ENCODE data around the gene STK32B. TPM values are rescaled to one million over a fixed set of nuclear protein-coding genes. Genes with fewer than 3 reads are reported as not detected.
"Not testable (repeated sequence)": the region's sequence is repeated elsewhere in the genome, so short reads cannot be mapped to it uniquely, and the experiment has no call there.

STK32B gene
- total RNA-seq, 1 donor from 2014 or later, result 25.9 TPM

GRCh38 chr4:5211282-5211839 lies 160.1 kb downstream of the STK32B start:
- no peak for DNase-seq

GRCh38 chr4:5212255-5213013 lies 161.2 kb downstream of the STK32B start:
- DNase-seq, result no peak

GRCh38 chr4:5213087-5213595 lies 161.9 kb downstream of the STK32B start:
- no peak for DNase-seq

GRCh38 chr4:5215321-5215720 lies 164.0 kb downstream of the STK32B start:
- DNase-seq, result no peak

- no peak for DNase-seq
Measured at GRCh38 chr4:5217421-5217820, 166.1 kb downstream of the STK32B start.

GRCh38 chr4:5218376-5219069 lies 167.2 kb downstream of the STK32B start:
- no peak for DNase-seq

- DNase-seq, result no peak
Measured at GRCh38 chr4:5220028-5220427, 168.7 kb downstream of the STK32B start.

GRCh38 chr4:5222047-5222446 lies 170.8 kb downstream of the STK32B start:
- DNase-seq, result no peak

- DNase-seq, result no peak
Measured at GRCh38 chr4:5222951-5223350, 171.7 kb downstream of the STK32B start.

GRCh38 chr4:5224340-5224739 lies 173.1 kb downstream of the STK32B start:
- DNase-seq, result no peak

- no peak for DNase-seq
Measured at GRCh38 chr4:5232549-5232948, 181.3 kb downstream of the STK32B start.

- no peak for DNase-seq
Measured at GRCh38 chr4:5237086-5237660, 185.9 kb downstream of the STK32B start.

GRCh38 chr4:5238173-5238572 lies 186.9 kb downstream of the STK32B start:
- DNase-seq, result no peak

- DNase-seq, result not testable (repeated sequence)
Measured at GRCh38 chr4:5247061-5247460, 195.8 kb downstream of the STK32B start.

GRCh38 chr4:5247735-5248134 lies 196.5 kb downstream of the STK32B start:
- DNase-seq, result no peak

GRCh38 chr4:5249727-5250126 lies 198.4 kb downstream of the STK32B start:
- DNase-seq, result no peak

- DNase-seq, result not testable (repeated sequence)
Measured at GRCh38 chr4:5250536-5250935, 199.3 kb downstream of the STK32B start.

- DNase-seq, result no peak
Measured at GRCh38 chr4:5256421-5256820, 205.1 kb downstream of the STK32B start.

- no peak for DNase-seq
Measured at GRCh38 chr4:5257086-5257485, 205.8 kb downstream of the STK32B start.

GRCh38 chr4:5259471-5259870 lies 208.2 kb downstream of the STK32B start:
- DNase-seq, result no peak

- DNase-seq, result no peak
Measured at GRCh38 chr4:5260121-5260520, 208.8 kb downstream of the STK32B start.

GRCh38 chr4:5261866-5262265 lies 210.6 kb downstream of the STK32B start:
- no peak for DNase-seq

GRCh38 chr4:5266991-5267390 lies 215.7 kb downstream of the STK32B start:
- DNase-seq, result no peak
